ENCODE measurements around the gene BAIAP2. TPM values are rescaled to one million over a fixed set of nuclear protein-coding genes. Genes with fewer than 3 reads are reported as not detected.

BAIAP2 gene
- total RNA-seq, 1 experiment from 2014 or later, result 57.7 TPM

- Histone ChIP-seq H3K4me3 (ENCODE audit: low read depth, low read length) (peak overlapping the region; percentile 51), H3K27me3 (replicated peaks; ENCODE audit: control insufficient read depth, insufficient read depth, low read length) (no peaks in the 10 kb centered on the region), H3K4me1 (peaks cover 55% of the 10 kb centered on the region), H3K9me3 (no peaks in the 10 kb centered on the region), H3K36me3 (ENCODE audit: control insufficient read depth, insufficient read depth, low read length) (no peaks in the 10 kb centered on the region)
- Mint-ChIP-seq H3K4me3 (ENCODE audit: unreplicated experiment) (peak overlapping the region; percentile 72), H3K27me3 (ENCODE audit: insufficient read depth, unreplicated experiment) (no peaks in the 10 kb centered on the region), H3K9me3 (ENCODE audit: unreplicated experiment) (no peaks in the 10 kb centered on the region), H3K4me1 (ENCODE audit: low read depth, unreplicated experiment) (peaks cover 5% of the 10 kb centered on the region), H3K27ac (ENCODE audit: unreplicated experiment) (peak overlapping the region; percentile 88), H3K36me3 (ENCODE audit: insufficient read depth, unreplicated experiment) (peaks cover 7% of the 10 kb centered on the region)
- peak; percentile 79 to 93 for DNase-seq
- ChIA-PET POLR2A (interaction anchor here (0.5 to 1.6 kb wide), 3 partner anchors 92 to 263 kb away, joined by 3 to 9 read pairs (median 4); partner anchors contain the start of genes BAHCC1 and SLC38A10), CTCF (interaction anchor here (1.0 to 1.2 kb wide), 2 partner anchors 10 to 11 kb away, joined by 3 read pairs; no protein-coding TSS in a partner anchor)
- TF ChIP-seq CTCF (IDR thresholded peaks at IDR 0.05; ENCODE audit: insufficient read depth in 1 of 2, low read depth in 1 of 2, low read length in 1 of 2, severe bottlenecking in 1 of 2, unreplicated experiment in 1 of 2), result no peak
- BruUV-seq (replicated peaks), result no TSS peak
- intact Hi-C loops (cut with micrococcal nuclease; ENCODE audit: unreplicated experiment), result loop anchor here (1.0 to 2.0 kb wide), 3 partner anchors 13 to 107 kb away; partner anchors contain the start of genes NDUFAF8 and TEPSIN
These were observed 96.7 kb downstream of the BAIAP2 start for GRCh38 chr17:81131486-81132196.

GRCh38 chr17:81132197-81132540, 97.2 kb downstream of the BAIAP2 start:
- TF ChIP-seq CTCF (IDR thresholded peaks at IDR 0.05; ENCODE audit: insufficient read depth in 1 of 2, low read depth in 1 of 2, low read length in 1 of 2, severe bottlenecking in 1 of 2, unreplicated experiment in 1 of 2), result no peak
- no peak for DNase-seq
- Histone ChIP-seq H3K4me3 (ENCODE audit: low read depth, low read length) (peak overlapping the region; percentile 51), H3K36me3 (ENCODE audit: control insufficient read depth, insufficient read depth, low read length) (no peaks in the 10 kb centered on the region), H3K9me3 (no peaks in the 10 kb centered on the region), H3K4me1 (peaks cover 55% of the 10 kb centered on the region), H3K27me3 (replicated peaks; ENCODE audit: control insufficient read depth, insufficient read depth, low read length) (no peaks in the 10 kb centered on the region)
- Mint-ChIP-seq H3K9me3 (ENCODE audit: unreplicated experiment) (no peaks in the 10 kb centered on the region), H3K27me3 (ENCODE audit: insufficient read depth, unreplicated experiment) (no peaks in the 10 kb centered on the region), H3K4me1 (ENCODE audit: low read depth, unreplicated experiment) (peaks cover 5% of the 10 kb centered on the region), H3K36me3 (ENCODE audit: insufficient read depth, unreplicated experiment) (peaks cover 7% of the 10 kb centered on the region), H3K27ac (ENCODE audit: unreplicated experiment) (peak overlapping the region; percentile 88), H3K4me3 (ENCODE audit: unreplicated experiment) (peak overlapping the region; percentile 72)
- intact Hi-C loops (cut with micrococcal nuclease; ENCODE audit: unreplicated experiment), result loop anchor here (1.0 to 2.0 kb wide), 3 partner anchors 13 to 107 kb away; partner anchors contain the start of genes NDUFAF8 and TEPSIN
- POLR2A ChIA-PET, result interaction anchor here (1.4 to 1.6 kb wide), 2 partner anchors 91 to 263 kb away, joined by 3 to 4 read pairs; partner anchors contain the start of gene BAHCC1
- CTCF ChIA-PET, result no interaction called here
- BruUV-seq (replicated peaks), result TSS peak; percentile 74

GRCh38 chr17:81132770-81133723, 98.1 kb downstream of the BAIAP2 start:
- H3K9me3 ChIP-seq, result peaks cover 4% of the 10 kb centered on the region; the same call in 1 of the 2 replicates
- H3K9me3 Mint-ChIP-seq (ENCODE audit: unreplicated experiment), result no peaks in the 10 kb centered on the region
- no peaks in the 10 kb centered on the region for H3K27me3 Mint-ChIP-seq (ENCODE audit: insufficient read depth, unreplicated experiment)
- H3K27me3 ChIP-seq (replicated peaks; ENCODE audit: control insufficient read depth, insufficient read depth, low read length), result no peaks in the 10 kb centered on the region
- H3K4me3 ChIP-seq (ENCODE audit: low read depth, low read length), result peak overlapping the region; percentile 51
- peak overlapping the region; percentile 88 for H3K27ac Mint-ChIP-seq (ENCODE audit: unreplicated experiment)
- peaks cover 7% of the 10 kb centered on the region for H3K36me3 Mint-ChIP-seq (ENCODE audit: insufficient read depth, unreplicated experiment)
- H3K36me3 ChIP-seq (ENCODE audit: control insufficient read depth, insufficient read depth, low read length), result no peaks in the 10 kb centered on the region
- intact Hi-C loops (cut with micrococcal nuclease; ENCODE audit: unreplicated experiment), result loop anchor here (1.0 to 2.0 kb wide), 3 partner anchors 14 to 106 kb away; partner anchors contain the start of genes NDUFAF8 and TEPSIN
- BruUV-seq (replicated peaks), result no TSS peak
- ChIA-PET POLR2A (interaction anchor here (0.7 to 1.6 kb wide), 2 partner anchors 89 to 90 kb away, joined by 3 read pairs; no protein-coding TSS in a partner anchor), CTCF (interaction anchor here (1.9 kb wide), 1 partner anchor 10 kb away, joined by 6 read pairs; no protein-coding TSS in a partner anchor)
- no peak for TF ChIP-seq CTCF (IDR thresholded peaks at IDR 0.05; ENCODE audit: insufficient read depth in 1 of 2, low read depth in 1 of 2, low read length in 1 of 2, severe bottlenecking in 1 of 2, unreplicated experiment in 1 of 2)
- peak; percentile 83 to 96 for DNase-seq
- H3K4me1 Mint-ChIP-seq (ENCODE audit: low read depth, unreplicated experiment), result peaks cover 5% of the 10 kb centered on the region
- peaks cover 55% of the 10 kb centered on the region for H3K4me1 ChIP-seq
- peak overlapping the region; percentile 72 for H3K4me3 Mint-ChIP-seq (ENCODE audit: unreplicated experiment)

Measured in Caco-2 (cell line).